IPS DF 6.9 (cell line): ENCODE measurements around the gene CHRNB4.
A peak's percentile ranks its signal among the peaks of the same experiment; 100 is the strongest.
"Not testable (repeated sequence)": the region's sequence is repeated elsewhere in the genome, so short reads cannot be mapped to it uniquely, and the experiment has no call there.

ENCODE experiments used
- DNase-seq: peaks from one replicate; pipeline ENCODE4 v3.0.0-alpha.2; 2013; ENCODE audit warnings: low read depth, low spot score
- H3K27ac ChIP-seq: one replicate; pipeline ENCODE4 v1.5.1; 2013; ENCODE audit warnings: low read length, control low read depth
- H3K27me3 ChIP-seq: 2 replicates; pipeline ENCODE4 v1.6.1; 2013; ENCODE audit warnings: mild to moderate bottlenecking, low read length; ENCODE audit not compliant: control insufficient read depth, insufficient read depth
- H3K36me3 ChIP-seq: 2 replicates; pipeline ENCODE4 v1.6.1; 2013; ENCODE audit warnings: low read length; ENCODE audit not compliant: control insufficient read depth, insufficient read depth
- H3K4me1 ChIP-seq: 2 replicates; pipeline ENCODE4 v1.6.1; 2013; ENCODE audit warnings: low read length; ENCODE audit not compliant: control insufficient read depth, insufficient read depth
- H3K4me3 ChIP-seq: 2 replicates; pipeline ENCODE4 v1.5.1; 2013; ENCODE audit warnings: mild to moderate bottlenecking, low read length
- H3K9me3 ChIP-seq: 2 replicates; pipeline ENCODE4 v1.6.1; 2013; ENCODE audit warnings: low read length, inconsistent platforms; ENCODE audit not compliant: control insufficient read depth, insufficient read depth
- WGBS: extraction: QIAGEN DNeasy Blood & Tissue Kit; methylation state at CpG from one replicate; pipeline ENCODE4 v1.1.7; 2013; ENCODE audit warnings: mixed read lengths, missing lambda C conversion rate; ENCODE audit not compliant: insufficient read length, insufficient coverage; 5-methylcytosine and 5-hydroxymethylcytosine counted together

The CHRNB4 gene, protein sequence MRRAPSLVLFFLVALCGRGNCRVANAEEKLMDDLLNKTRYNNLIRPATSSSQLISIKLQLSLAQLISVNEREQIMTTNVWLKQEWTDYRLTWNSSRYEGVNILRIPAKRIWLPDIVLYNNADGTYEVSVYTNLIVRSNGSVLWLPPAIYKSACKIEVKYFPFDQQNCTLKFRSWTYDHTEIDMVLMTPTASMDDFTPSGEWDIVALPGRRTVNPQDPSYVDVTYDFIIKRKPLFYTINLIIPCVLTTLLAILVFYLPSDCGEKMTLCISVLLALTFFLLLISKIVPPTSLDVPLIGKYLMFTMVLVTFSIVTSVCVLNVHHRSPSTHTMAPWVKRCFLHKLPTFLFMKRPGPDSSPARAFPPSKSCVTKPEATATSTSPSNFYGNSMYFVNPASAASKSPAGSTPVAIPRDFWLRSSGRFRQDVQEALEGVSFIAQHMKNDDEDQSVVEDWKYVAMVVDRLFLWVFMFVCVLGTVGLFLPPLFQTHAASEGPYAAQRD

DNA sequence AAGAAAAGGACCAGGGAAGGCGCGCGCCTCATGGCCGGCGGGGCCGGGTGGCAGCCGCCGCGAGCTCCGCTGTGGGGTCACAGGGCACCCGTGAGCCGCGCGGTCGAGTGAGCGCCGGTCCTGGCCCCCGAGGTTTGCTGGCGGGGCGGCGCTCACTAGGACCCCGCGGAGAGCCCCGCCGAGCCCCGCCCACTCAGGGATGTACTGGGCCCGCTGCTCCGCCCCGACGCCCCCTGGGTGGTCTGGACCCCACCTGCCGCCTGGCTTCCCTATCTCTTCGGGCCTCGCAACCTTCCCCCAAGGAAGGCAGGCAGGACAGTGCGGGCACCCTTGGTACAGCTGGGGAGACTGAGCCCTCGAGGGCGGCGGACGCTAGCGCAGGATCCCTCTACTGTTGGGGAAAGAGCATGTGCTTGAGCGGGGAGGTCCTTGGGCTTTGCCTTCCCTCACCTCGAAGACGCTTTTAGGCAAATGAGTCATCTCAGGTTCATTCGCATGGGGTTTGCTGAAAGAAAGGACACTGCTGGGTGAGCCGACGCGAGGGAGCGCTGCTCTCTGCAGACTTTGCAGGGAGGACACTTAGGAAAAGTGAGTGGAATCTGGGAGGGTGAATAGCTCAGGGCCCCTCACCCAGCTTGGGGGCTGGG lies at the start of gene CHRNB4:
Gene CHRNB4, minus strand, starts transcription at position 109 of the 647 bp plus-strand sequence. Its CDS starts 77 bp downstream, at position 32.
- DNase-seq = peak; percentile 74

DNA sequence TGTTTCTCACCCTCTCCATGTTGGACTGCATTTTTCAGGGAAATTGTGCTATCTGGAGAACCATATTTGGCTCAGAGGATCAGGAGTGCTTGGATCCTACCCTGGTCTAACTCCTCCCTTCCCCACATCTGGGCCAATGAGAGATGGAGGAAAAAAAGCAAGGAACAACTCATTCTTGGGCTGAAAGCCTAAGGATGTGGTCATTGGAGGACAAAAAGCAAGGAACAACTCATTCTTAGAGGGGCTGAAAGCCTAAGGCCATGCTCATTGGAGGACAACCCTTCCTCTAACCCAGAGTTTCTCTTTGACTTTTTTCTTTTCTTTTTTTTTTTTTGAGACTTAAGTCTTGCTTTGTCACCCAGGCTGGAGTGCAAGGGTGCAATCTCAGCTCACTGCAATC lies 48.6 kb upstream of the CHRNB4 start:
- no peak for DNase-seq
- H3K27ac ChIP-seq = no peak overlapping the region

More for the DNA sequence above, at the start of gene CHRNB4:
- Histone ChIP-seq H3K4me3 (peak within 1 kb of the TSS; percentile 76; the same call in 1 of the 2 replicates), H3K36me3 (no peaks in the 10 kb centered on the region), H3K27ac (no peak within 1 kb of the TSS), H3K27me3 (no peaks in the 10 kb centered on the region), H3K9me3 (no peaks in the 10 kb centered on the region), H3K4me1 (0 out of 2 replicates have a peak, but pooled peaks cover 2% of the 10 kb centered on the region)
- no CpG with 5 or more reads among the region's 47 CpGs for WGBS

DNA sequence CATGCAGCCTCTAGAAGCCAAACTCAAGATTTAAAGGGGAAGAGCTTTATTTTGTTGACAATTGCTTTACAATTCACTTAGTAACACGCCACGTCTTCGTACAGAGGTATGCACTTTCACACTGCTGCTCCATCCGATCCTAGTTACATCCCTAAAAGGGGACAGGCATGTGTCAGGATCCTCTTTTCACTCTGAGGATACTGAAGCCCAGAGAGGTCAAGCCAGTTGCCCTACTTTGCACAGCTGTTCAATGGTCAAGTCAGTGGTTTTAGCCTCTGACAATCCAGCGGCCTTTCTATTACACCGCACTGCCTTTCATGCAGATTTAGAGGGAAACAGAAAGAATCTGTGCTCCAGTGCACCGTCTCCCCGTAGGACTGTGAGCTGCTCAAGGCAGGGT lies 44.9 kb upstream of the CHRNB4 start:
- H3K27me3 ChIP-seq = no peaks in the 10 kb centered on the region
- no CpG with 5 or more reads among the region's 8 CpGs for WGBS
- H3K9me3 ChIP-seq = no peaks in the 10 kb centered on the region

More for the DNA sequence above, 48.6 kb upstream of the CHRNB4 start:
- Histone ChIP-seq H3K4me3 (no peak overlapping the region), H3K4me1 (peaks cover 4% of the 10 kb centered on the region; the same call in 1 of the 2 replicates), H3K9me3 (no peaks in the 10 kb centered on the region), H3K27me3 (no peaks in the 10 kb centered on the region), H3K36me3 (no peaks in the 10 kb centered on the region)

GRCh38 chr15:78685159-78685921 lies 44.3 kb upstream of the CHRNB4 start:
- Histone ChIP-seq H3K36me3 (no peaks in the 10 kb centered on the region), H3K9me3 (no peaks in the 10 kb centered on the region), H3K27ac (no peak overlapping the region), H3K4me3 (no peak overlapping the region), H3K4me1 (peaks cover 6% of the 10 kb centered on the region), H3K27me3 (no peaks in the 10 kb centered on the region)
- WGBS = no CpG with 5 or more reads among the region's 8 CpGs
- DNase-seq = no peak

More for the DNA sequence above, 44.9 kb upstream of the CHRNB4 start:
- no peak overlapping the region for H3K27ac ChIP-seq
- no peak for DNase-seq
- no peak overlapping the region for H3K4me3 ChIP-seq
- no peaks in the 10 kb centered on the region for H3K36me3 ChIP-seq
- peaks cover 4% of the 10 kb centered on the region; the same call in 1 of the 2 replicates for H3K4me1 ChIP-seq

- H3K4me3 ChIP-seq = no peak overlapping the region
- no CpG with 5 or more reads among the region's 2 CpGs for whole genome bisulfite sequencing
These were observed 43.6 kb upstream of the CHRNB4 start for GRCh38 chr15:78684657-78685056.

GRCh38 chr15:78683599-78683998 lies 42.6 kb upstream of the CHRNB4 start:
- not testable (repeated sequence) for DNase-seq, H3K27me3 ChIP-seq, H3K4me3 ChIP-seq, H3K4me1 ChIP-seq, H3K36me3 ChIP-seq, H3K9me3 ChIP-seq, H3K27ac ChIP-seq
- WGBS = no CpG with 5 or more reads among the region's 8 CpGs

More at GRCh38 chr15:78684657-78685056, 43.6 kb upstream of the CHRNB4 start:
- Histone ChIP-seq H3K36me3 (no peaks in the 10 kb centered on the region), H3K27me3 (no peaks in the 10 kb centered on the region), H3K4me1 (peaks cover 6% of the 10 kb centered on the region), H3K27ac (no peak overlapping the region), H3K9me3 (no peaks in the 10 kb centered on the region)
- no peak for DNase-seq

DNA sequence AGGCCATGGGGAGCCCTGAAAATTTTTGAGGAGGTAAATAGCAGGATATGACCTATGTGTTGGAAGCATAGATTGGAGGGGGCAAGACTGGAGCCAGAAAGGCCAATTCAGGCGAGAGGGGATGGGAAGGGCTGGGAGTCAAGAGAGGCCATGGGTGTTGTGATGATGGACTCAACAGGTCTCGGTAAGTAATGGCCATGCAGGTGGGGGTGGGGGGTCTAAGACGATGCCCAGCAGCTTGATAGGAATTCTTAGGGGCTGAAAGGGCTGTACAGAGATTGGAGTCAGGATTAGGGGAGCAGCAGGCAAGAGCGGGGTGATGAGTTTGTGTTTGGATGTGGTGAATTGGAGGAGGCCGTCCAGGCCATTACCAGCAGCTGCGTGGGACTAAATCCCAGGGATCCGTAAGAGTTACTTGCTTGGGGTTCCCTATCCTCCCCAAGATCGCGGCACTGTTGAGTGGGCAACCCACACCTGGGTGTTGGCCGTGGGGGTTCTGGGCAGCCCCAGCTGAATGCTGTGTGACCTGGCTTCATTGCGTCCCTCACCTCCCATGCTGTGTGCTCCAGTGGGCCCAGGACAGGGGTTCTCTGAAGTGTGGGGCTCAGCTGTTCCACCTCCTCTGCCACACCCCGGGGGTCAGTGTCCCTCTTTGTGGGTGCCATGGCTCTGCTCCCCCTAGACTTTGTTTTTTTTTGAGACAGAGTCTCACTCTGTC lies 41.8 kb upstream of the CHRNB4 start:
- no peak for DNase-seq
- peaks cover 6% of the 10 kb centered on the region for H3K4me1 ChIP-seq
- H3K27me3 ChIP-seq = no peaks in the 10 kb centered on the region
- no CpG with 5 or more reads among the region's 12 CpGs for WGBS
- H3K4me3 ChIP-seq = no peak overlapping the region
- H3K27ac ChIP-seq = no peak overlapping the region
- H3K9me3 ChIP-seq = no peaks in the 10 kb centered on the region
- H3K36me3 ChIP-seq = no peaks in the 10 kb centered on the region

DNA sequence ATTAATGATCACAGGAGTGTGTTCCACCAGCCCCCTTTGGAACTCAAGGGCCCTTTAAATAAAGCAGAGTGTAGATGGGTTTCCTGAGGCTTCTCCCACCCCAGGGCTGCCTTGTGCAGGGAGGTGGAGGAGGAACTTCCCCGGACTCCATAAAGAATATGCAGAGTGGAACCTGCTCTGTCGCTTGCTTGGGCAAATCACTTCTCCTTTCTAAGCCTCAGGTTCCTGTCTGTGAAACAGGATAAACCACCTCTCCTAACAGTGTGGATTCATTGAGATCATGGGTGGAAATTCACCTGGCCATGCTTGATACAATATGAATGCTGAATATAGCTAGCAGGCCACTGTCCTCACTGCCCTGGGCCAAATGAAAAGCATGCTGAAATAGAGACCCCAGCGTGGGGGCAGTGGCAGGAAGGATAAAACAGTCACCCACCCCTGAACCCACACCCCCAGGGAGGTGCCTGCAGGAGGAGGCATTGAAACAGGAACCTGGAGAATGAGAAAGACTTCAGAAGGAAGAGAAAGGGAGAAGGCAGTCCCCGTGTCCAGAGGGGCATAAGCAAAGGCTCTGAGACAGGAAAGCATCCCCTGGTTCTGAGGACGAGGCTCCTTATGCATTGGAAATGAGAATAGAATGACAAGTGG lies 41.1 kb upstream of the CHRNB4 start:
- no CpG with 5 or more reads among the region's 5 CpGs for WGBS

DNA sequence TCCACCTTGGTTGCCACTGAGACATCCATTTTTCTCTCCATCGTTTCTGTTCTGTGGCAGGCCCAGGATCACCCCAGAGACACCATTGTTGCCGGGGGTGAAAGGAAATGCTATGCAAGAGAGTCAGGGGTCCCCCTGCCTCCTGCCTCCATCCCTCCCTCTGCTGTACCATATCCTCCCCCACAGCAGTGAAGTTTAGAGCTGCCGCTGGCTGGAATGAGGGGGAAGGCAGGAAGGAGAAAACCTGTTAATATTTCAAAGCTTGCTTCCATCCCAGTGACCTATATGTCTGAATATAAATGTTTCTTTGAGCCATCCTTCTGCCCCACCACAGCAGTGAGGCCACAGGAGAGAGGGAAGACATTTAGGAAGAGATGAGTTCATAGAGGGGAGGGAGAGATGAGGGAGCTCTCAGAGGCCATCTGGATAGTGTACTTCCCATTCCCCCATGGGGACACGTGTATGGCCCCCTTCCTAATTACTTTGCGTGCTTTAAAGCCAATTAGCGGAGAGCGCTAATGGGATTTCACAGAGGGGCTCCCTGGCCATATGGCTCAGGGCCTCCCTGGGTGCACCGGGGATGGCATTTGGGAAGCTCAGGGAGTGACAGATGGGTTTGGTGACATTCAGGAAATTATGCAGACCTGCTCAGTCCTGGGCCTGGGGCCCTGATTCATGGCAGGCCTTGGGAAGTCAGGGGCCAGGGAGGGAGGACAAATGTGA lies 40.4 kb upstream of the CHRNB4 start:
- Histone ChIP-seq H3K9me3 (no peaks in the 10 kb centered on the region), H3K4me3 (no peak overlapping the region), H3K27me3 (no peaks in the 10 kb centered on the region), H3K4me1 (peaks cover 6% of the 10 kb centered on the region), H3K36me3 (no peaks in the 10 kb centered on the region), H3K27ac (no peak overlapping the region)
- no peak for DNase-seq
- no CpG with 5 or more reads among the region's 8 CpGs for WGBS

More for the DNA sequence above, 41.1 kb upstream of the CHRNB4 start:
- no peak for DNase-seq
- H3K9me3 ChIP-seq = no peaks in the 10 kb centered on the region
- H3K4me3 ChIP-seq = no peak overlapping the region
- peaks cover 6% of the 10 kb centered on the region for H3K4me1 ChIP-seq
- no peak overlapping the region for H3K27ac ChIP-seq
- no peaks in the 10 kb centered on the region for H3K36me3 ChIP-seq
- H3K27me3 ChIP-seq = no peaks in the 10 kb centered on the region
